LNCaP clone FGC (cell line): ENCODE results near the gene DOC2A.

Experiments used
- DNase-seq: peaks from one replicate; pipeline ENCODE4 v3.0.0-alpha.2; 2011; ENCODE audit warnings: low read depth
- H3K4me3 ChIP-seq: 2 replicates; pipeline ENCODE4 v1.5.1; 2011; ENCODE audit warnings: mild to moderate bottlenecking, low read depth, low read length, control low read depth
- TF ChIP-seq, protein P1 (sequence below): IDR thresholded peaks from 2 replicates; pipeline ENCODE4 v1.5.1; 2012; ENCODE audit warnings: mild to moderate bottlenecking; ENCODE audit not compliant: control insufficient read depth, insufficient read depth; ENCODE audit errors: extremely low read depth

DOC2A gene

DNA sequence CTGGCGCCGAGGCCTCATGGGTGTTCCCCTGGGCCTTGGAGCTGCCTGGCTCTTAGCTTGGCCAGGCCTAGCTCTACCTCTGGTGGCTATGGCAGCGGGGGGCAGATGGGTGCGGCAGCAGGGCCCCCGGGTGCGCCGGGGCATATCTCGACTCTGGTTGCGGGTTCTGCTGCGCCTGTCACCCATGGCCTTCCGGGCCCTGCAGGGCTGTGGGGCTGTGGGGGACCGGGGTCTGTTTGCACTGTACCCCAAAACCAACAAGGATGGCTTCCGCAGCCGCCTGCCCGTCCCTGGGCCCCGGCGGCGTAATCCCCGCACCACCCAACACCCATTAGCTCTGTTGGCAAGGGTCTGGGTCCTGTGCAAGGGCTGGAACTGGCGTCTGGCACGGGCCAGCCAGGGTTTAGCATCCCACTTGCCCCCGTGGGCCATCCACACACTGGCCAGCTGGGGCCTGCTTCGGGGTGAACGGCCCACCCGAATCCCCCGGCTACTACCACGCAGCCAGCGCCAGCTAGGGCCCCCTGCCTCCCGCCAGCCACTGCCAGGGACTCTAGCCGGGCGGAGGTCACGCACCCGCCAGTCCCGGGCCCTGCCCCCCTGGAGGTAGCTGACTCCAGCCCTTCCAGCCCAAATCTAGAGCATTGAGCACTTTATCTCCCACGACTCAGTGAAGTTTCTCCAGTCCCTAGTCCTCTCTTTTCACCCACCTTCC is 23.3 kb downstream of the DOC2A start:
- TF ChIP-seq, protein P1, sequence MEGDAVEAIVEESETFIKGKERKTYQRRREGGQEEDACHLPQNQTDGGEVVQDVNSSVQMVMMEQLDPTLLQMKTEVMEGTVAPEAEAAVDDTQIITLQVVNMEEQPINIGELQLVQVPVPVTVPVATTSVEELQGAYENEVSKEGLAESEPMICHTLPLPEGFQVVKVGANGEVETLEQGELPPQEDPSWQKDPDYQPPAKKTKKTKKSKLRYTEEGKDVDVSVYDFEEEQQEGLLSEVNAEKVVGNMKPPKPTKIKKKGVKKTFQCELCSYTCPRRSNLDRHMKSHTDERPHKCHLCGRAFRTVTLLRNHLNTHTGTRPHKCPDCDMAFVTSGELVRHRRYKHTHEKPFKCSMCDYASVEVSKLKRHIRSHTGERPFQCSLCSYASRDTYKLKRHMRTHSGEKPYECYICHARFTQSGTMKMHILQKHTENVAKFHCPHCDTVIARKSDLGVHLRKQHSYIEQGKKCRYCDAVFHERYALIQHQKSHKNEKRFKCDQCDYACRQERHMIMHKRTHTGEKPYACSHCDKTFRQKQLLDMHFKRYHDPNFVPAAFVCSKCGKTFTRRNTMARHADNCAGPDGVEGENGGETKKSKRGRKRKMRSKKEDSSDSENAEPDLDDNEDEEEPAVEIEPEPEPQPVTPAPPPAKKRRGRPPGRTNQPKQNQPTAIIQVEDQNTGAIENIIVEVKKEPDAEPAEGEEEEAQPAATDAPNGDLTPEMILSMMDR = no peak
- no peak overlapping the region for H3K4me3 ChIP-seq
- DNase-seq = no peak

DNA sequence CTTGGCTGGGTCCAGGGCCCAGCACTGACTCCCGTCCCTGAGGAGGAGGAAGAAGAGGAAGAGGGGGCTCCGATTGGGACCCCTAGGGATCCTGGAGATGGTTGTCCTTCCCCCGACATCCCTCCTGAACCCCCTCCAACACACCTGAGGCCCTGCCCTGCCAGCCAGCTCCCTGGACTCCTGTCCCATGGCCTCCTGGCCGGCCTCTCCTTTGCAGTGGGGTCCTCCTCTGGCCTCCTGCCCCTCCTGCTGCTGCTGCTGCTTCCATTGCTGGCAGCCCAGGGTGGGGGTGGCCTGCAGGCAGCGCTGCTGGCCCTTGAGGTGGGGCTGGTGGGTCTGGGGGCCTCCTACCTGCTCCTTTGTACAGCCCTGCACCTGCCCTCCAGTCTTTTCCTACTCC is 23.9 kb downstream of the DOC2A start:
- DNase-seq = no peak
- H3K4me3 ChIP-seq = no peak overlapping the region
- TF ChIP-seq, protein P1 = no peak

DNA sequence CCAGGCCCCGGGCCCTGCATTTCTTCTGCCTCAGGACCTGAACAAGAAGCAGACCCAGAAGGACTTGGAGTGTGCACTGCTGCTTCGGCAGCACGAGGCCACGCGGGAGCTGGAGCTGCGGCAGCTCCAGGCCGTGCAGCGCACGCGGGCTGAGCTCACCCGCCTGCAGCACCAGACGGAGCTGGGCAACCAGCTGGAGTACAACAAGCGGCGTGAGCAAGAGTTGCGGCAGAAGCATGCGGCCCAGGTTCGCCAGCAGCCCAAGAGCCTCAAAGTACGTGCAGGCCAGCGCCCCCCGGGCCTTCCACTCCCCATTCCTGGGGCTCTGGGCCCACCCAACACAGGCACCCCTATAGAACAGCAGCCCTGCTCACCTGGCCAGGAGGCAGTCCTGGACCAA is 24.6 kb downstream of the DOC2A start:
- DNase-seq = no peak
- TF ChIP-seq, protein P1 = no peak
- no peak overlapping the region for H3K4me3 ChIP-seq

DNA sequence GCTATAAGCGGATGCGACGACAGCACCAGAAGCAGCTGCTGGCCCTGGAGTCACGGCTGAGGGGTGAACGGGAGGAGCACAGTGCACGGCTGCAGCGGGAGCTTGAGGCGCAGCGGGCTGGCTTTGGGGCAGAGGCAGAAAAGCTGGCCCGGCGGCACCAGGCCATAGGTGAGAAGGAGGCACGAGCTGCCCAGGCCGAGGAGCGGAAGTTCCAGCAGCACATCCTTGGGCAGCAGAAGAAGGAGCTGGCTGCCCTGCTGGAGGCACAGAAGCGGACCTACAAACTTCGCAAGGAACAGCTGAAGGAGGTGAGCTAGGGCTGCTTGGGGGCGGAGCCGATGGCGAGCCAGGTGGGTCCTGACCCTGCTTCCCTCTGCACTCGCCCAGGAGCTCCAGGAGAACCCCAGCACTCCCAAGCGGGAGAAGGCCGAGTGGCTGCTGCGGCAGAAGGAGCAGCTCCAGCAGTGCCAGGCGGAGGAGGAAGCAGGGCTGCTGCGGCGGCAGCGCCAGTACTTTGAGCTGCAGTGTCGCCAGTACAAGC is 25.5 kb downstream of the DOC2A start:
- DNase-seq = no peak

DNA sequence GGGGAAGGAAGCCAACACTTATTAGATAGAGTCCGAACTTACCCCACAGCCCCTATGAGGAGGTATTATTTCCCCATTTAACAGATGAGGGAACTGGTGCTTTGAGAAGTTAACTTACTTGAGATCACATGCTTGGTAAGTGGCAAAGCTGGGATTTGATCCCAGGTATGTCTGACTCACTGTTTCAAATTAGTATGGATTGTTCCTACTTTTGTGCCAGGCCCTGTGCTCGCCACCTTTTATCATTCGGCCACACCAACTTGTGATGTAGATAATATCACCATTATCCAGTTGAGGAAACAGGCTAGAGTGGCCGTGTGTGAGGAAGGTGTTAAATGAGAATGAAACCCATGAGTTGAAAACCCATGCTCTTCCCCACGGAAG is 26.1 kb downstream of the DOC2A start:
- no peak for DNase-seq
- TF ChIP-seq, protein P1 = no peak
- no peak overlapping the region for H3K4me3 ChIP-seq

More for the DNA sequence above, 25.5 kb downstream of the DOC2A start:
- TF ChIP-seq, protein P1 = no peak
- no peak overlapping the region for H3K4me3 ChIP-seq

DNA sequence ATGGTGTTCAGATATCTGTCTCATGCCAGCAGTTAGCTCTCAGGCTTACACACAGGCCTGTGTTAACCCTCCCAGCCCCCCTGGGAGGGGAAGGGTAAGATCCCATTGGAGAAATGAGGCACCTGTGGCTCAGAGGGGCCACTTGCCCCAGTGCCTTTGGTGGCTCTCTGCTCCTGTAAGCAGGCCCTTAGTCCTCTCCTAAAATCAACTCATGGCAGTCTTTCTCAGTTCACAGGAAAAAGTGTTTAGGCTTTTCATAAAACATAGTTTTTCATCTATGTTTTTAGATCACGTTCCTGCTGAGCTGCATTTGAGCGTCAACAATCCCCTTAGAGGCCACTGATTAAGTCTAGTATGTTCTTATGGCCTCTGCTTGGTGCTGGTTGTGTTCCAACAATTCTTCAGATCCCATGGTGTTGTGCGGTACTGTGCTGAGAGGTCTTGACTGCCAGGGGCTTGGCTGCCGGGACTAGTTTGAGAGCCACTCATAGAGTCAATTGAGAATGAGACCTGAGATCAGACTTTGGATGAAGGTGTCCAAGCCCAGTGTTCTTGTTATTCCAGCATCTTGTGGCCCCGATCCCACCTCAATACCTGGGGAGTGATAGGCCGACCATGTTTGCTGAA is 26.6 kb downstream of the DOC2A start:
- H3K4me3 ChIP-seq = no peak overlapping the region
- no peak for DNase-seq
- TF ChIP-seq, protein P1 = no peak
